Renal cortex interstitium (tissue), 11 donors: ENCODE results near the gene CCDC171. TPM values are rescaled to one million over a fixed set of nuclear protein-coding genes. Genes with fewer than 3 reads are reported as not detected.
"Not testable (repeated sequence)": the region's sequence is repeated elsewhere in the genome, so short reads cannot be mapped to it uniquely, and the experiment has no call there.

Experiments used
- DNase-seq, 11 donors: peaks; one replicate each; pipeline ENCODE4 v3.0.0-alpha.2; 2013; ENCODE audit warnings: low read depth in 9 of 11, low spot score in 4 of 11; ENCODE audit errors: extremely low read depth in 1 of 11
- polyA plus RNA-seq, 3 donors: library from polyadenylated mRNA; unstranded; fragments of 120-200 nt; gene quantifications; one replicate each; pipeline ENCODE4 v1.2.1, GENCODE V29; 2013; ENCODE audit not compliant: insufficient read length in 3 of 3

Gene CCDC171
- polyA plus RNA-seq, 3 donors = 5.1 to 7.0 (median 6.0) TPM

DNA sequence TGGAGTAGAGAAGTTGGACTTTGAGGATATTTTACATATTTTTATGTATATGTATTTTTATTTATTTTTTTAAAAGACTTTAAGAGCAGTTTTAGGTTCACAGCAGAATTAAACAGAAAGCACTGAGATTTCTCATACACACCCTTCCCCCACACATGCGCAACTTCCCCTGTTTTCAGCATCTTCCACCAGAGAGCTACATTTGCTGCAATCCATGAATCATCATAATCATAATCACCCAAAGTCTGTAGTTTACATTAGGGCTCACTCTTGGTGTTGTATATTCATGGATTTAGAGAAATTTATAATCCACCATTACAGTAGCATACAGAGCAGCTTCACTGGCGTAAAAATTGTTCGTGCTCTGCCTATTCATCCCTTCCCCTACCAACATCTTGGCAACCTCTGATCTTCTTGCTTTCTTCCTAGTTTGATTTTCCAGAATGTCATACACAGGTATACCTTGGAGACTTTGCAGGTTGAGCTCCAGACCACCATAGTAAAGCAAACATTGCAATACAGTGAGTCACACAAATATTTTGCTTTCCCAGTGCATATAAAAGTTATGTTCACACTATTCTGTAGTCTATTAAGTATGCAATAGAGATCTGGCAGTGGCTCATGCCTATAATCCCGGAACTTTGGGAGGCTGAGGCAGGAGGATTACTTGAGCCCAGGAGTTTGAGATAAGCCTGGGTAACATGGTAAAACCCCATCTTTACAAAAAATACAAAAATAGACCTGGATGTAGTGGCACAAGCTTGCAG is 9.6 kb upstream of the CCDC171 start:
- DNase-seq = no peak

DNA sequence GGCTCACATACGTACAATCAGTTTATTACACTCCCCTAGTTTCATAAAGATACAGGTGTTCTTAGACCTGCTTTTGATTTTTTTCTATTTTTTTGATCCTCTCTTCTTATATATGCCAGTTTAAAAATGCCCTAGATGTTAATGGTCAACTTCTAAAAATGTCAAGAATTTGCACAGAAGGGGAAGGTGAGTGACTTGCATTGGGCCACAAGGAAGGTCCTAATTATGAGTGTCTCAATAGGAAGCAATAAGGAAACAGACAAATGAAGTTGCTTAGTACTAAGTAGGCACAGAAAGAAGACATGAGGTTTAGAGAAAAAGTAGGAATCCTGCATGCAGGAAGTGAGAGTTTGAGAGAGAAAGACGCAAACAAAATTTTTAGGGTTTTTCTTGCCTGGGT is 3.2 kb upstream of the CCDC171 start:
- no peak for DNase-seq

- DNase-seq = no peak
Measured at GRCh38 chr9:15553528-15553898, 670 bp downstream of the CCDC171 start.

DNA sequence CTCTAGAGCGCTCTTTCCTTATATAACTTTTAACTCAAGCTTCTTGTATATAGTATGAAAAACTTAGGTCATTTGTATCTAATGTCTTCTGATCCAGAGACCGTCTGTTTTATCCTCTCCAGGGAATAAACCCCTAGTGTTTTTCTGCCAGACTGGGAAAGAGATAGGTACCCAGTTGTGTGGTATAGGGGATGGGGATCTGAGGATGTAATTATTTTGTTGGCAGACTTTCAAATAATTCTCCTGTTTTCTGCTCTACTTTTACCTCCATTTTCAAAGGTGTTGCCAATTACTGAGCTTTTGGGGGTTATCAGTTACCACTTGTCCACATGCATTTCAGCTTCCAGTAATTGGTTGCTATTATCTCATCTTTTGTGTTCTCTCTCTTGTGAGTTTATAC is 17.9 kb downstream of the CCDC171 start:
- DNase-seq = no peak

DNA sequence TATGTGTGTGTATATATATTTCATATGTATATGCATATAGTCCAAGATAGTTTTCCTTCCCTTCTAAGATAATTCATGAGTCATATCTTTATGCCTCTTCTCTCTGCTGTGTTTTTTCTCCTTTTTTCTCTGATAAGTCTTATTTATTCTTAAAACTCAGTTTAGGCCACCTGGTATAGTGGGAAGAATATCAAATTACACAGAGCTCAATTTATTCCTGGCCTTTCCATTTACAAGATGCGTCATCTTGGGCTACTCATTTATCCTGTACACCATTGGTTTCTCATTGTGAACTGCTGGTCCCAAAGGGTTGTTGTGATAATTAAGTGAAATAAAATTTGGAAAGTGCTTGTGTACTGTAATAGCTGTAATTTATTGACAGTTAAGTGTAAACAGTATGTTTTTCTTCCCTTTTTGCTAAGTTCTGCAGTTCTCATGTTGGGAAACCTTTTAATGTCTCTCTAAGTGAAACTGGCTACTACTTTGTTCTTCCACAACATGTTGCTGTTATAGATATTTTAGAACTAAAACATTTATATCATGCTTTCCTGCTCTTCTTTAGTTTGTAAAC is 19.4 kb downstream of the CCDC171 start:
- no peak for DNase-seq

DNA sequence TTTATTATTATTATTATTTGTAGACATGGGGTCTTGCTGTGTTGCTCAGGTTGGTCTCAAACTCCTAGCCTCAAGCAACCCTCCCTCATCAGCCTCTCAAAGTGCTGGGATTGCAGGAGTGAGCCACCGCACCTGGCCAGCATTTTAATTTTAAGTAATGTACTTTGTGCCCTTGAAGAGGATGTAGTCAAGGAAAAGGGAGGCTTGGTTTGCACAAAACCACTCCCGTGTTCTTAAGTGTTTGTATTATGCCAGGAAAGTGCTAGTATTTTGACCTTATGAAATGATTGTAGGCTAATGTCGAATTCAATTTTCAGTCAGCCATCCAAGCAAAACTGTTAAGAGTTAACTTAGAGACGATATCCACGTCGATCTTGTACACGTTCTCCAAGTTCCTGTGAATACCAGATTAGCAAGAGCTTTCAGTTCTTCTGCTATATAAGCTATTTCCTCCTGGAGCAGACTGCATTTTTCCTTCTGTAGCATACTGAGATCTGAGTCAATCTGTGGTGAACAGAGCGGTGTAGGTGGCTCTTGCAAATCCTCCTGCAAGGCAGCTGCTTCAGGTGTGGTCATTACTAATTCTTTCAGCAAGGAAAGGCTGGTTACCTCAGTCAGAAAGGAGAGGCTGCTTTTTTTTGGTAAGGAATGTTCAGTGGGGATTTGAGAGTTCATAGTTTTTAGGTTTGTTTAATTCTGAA is 23.7 kb downstream of the CCDC171 start:
- no peak for DNase-seq

GRCh38 chr9:15578714-15579113 is 25.9 kb downstream of the CCDC171 start:
- no peak for DNase-seq

- DNase-seq = no peak
Measured at GRCh38 chr9:15584379-15584778, 31.5 kb downstream of the CCDC171 start.

DNA sequence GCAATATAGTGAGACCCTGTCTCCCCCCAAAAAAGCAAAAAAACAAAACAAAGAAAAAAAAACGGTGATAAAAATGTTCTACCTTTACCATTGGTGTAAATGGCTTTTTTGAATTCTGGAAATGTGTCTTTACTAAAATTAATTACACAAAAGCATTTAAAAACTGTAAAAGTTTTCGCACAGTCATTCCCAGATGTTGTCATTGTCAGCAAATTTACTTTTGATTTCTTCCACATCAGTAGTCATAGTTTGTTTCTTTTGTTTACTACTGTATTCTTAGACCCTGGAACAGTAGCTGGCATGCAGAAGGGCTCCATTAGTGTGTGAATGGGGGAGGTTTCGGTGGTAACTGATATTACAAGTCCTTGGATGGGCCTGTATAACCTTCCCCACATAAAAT is 39.5 kb downstream of the CCDC171 start:
- DNase-seq = no peak

GRCh38 chr9:15592940-15593339 is 40.1 kb downstream of the CCDC171 start:
- not testable (repeated sequence) for DNase-seq

GRCh38 chr9:15600666-15601330 is 48.0 kb downstream of the CCDC171 start:
- DNase-seq = not testable (repeated sequence)

DNA sequence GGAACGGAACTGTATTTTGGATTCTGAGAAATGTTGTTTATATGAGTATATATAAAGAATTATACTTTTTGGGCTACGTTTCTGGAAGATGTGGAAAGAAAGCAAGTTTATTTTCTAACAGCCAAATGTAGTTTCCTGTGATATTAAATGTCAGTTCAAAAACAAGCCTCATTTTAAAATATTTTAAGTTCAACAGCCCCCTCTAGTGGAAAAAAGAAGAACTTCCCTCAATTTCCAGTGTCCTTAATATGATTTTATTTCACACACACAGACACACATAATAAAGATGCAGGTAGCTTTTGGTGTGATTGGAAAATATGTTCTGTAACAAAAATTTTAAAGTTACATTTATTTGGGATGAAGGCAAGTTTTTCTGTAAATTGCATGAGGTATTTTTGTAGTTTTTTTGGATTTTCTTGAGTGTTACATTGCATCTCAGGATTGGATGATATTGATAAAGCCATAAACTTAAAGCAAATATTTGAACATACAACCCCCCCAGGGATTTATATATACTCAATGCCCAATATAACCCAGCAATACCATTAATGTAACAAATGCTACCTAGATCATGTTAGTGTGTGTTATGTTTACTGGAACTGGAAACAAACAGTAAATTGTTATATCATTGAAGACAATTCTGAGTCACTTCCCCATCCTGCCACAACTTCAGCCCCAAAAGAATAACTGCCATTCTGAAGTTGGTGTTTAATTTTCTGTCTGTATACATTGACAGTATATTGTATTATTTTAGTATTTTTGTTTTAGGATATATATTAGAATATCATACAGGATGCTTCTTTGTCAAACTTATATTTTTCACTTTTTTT is 54.0 kb downstream of the CCDC171 start:
- DNase-seq = peak in 9 of 11 donors; percentile 15 to 53 (median 35)

- no peak for DNase-seq
Measured at GRCh38 chr9:15612962-15613361, 60.1 kb downstream of the CCDC171 start.

DNA sequence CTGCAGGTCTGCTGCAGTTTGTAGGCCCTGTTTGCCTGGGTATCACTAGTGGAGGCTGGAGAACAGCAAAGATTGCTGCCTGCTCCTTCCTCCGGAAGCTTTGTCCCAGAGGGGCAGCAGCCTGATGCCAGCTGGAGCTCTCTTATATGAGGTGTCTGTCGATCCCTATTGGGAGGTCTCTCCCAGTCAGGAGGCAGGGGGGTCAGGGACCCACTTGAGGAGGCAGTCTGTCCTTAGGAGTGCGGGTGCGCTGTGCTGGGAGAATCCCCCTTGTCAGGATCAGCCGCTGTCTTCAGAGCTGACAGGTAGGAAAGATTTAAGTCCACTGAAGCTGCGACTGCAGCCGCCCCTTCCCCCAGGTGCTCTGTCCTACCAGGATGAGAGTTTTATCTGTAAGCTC is 64.9 kb downstream of the CCDC171 start:
- DNase-seq = no peak

GRCh38 chr9:15618540-15619331 is 65.9 kb downstream of the CCDC171 start:
- DNase-seq = peak in 1 of 11 donors; percentile 4

DNA sequence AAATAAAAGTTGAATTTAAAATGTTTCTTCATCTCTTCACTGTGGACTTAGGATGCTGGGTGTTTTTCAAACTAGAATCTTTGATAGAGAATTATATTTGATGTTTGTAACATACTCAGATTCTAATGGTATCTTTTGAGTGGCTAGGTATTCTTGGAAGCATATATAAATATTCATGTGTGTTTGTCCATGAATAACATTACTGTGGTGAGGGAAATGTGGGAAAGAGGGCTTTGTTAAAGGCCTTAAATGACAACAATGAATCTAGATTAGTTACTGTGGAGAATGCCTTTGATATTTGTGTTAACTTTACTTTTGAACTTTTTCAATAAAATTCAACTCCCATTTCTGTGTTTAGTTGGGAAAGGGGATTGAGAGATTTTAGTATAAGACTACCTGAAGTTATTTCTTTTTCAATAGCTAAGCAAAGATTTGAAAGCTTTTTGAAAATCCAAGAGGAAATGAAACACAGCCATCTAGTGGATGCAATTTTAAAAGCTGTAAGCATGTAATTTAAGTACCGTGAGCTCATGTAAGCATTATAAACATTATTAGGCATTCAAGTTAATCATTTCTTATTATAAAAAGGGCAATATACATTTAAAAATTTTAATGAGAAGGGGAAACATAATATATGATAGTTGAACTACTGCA is 69.6 kb downstream of the CCDC171 start:
- peak in 7 of 11 donors; percentile 25 to 49 (median 36) for DNase-seq

DNA sequence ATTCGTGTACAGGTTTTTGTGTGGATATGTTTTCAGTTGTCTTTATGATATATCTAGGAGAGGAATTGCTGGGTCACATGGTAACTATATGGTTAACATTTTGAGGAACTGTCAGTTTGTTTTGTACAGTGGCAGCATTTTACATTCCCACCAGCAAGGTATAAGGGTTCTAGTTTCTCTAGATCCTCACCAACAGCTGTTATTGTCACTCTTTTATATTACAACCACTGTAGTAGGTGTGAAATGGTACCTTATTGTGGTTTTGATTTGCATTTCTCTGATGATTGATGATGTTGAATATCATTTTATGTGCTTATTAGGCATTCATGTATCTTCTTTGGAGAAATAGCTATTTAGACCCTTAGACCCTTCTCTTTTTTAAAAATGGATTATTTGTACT is 82.9 kb downstream of the CCDC171 start:
- DNase-seq = no peak

- DNase-seq = no peak
Measured at GRCh38 chr9:15640121-15640520, 87.3 kb downstream of the CCDC171 start.
